PC-3 (cell line): ENCODE measurements around the gene SLC44A1.

Experiments
- EZH2 ChIP-seq: fragments of 300-600 bp; sonication (generic); IDR thresholded peaks from one replicate; pipeline ENCODE4 v1.6.1; 2017; ENCODE audit warnings: antibody characterized with exemption, mild to moderate bottlenecking, low read length; ENCODE audit not compliant: unreplicated experiment
- TF ChIP-seq, protein P1 (sequence below): fragments of 300-600 bp; sonication (generic); conservative IDR thresholded peaks from 2 replicates; pipeline ENCODE4 v1.5.1; 2017; ENCODE audit warnings: antibody characterized with exemption, low read depth, mild to moderate bottlenecking, low read length

DNA sequence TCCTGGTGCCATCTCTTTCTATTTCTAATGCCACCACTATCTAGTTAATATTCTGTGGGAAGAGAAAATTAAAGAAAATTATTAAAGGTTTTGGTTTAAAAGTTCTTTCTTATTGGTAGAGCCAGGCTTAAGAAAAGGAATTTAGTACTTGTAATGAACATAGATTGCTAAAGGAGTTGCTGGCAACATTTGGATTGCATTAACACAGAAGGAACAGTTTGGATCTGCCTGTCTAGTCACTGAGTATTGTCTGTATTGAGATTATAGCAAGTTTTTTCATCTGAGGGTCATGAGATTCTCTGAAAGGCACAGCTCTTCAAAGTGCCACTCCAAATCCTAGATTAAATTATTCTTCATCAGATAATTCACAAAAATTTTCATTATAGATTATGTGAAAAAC, 235.4 kb downstream of the SLC44A1 start:
- TF ChIP-seq, protein P1, sequence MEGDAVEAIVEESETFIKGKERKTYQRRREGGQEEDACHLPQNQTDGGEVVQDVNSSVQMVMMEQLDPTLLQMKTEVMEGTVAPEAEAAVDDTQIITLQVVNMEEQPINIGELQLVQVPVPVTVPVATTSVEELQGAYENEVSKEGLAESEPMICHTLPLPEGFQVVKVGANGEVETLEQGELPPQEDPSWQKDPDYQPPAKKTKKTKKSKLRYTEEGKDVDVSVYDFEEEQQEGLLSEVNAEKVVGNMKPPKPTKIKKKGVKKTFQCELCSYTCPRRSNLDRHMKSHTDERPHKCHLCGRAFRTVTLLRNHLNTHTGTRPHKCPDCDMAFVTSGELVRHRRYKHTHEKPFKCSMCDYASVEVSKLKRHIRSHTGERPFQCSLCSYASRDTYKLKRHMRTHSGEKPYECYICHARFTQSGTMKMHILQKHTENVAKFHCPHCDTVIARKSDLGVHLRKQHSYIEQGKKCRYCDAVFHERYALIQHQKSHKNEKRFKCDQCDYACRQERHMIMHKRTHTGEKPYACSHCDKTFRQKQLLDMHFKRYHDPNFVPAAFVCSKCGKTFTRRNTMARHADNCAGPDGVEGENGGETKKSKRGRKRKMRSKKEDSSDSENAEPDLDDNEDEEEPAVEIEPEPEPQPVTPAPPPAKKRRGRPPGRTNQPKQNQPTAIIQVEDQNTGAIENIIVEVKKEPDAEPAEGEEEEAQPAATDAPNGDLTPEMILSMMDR, result no peak
- no peak for TF ChIP-seq EZH2
